HepG2 (cell line): ENCODE data around the gene NDUFA8. TPM values are rescaled to one million over a fixed set of nuclear protein-coding genes. Genes with fewer than 3 reads are reported as not detected.
A peak's percentile ranks its signal among the peaks of the same experiment; 100 is the strongest.

Source experiments
- DMAP1 ChIP-seq: IDR thresholded peaks from 2 replicates; pipeline ENCODE4 v1.6.1; 2016
- DPF2 ChIP-seq: sonication (generic); formaldehyde crosslinking; IDR thresholded peaks from 2 replicates; pipeline ENCODE4 v1.4.0; 2020; ENCODE audit warnings: mild to moderate bottlenecking, low read depth, missing genetic modification reagents, borderline replicate concordance
- ETV5 ChIP-seq: IDR thresholded peaks from 2 replicates; pipeline ENCODE4 v1.6.1; 2018; ENCODE audit warnings: missing biosample characterization, missing genetic modification reagents, inconsistent platforms, borderline replicate concordance
- FOXC1 ChIP-seq: sonication (generic); formaldehyde crosslinking; IDR thresholded peaks from 2 replicates; pipeline ENCODE4 v1.8.0; 2022; ENCODE audit warnings: mild to moderate bottlenecking, missing genetic modification reagents, borderline replicate concordance
- HNRNPL ChIP-seq: fragments of 200-400 bp; formaldehyde crosslinking; IDR thresholded peaks from 2 replicates; pipeline ENCODE4 v1.6.1; 2017; ENCODE audit warnings: mild to moderate bottlenecking, low read depth, low read length
- JARID2 ChIP-seq: sonication (generic); formaldehyde crosslinking; IDR thresholded peaks from 2 replicates; pipeline ENCODE4 v1.8.1; 2023; ENCODE audit warnings: missing genetic modification reagents, inconsistent platforms; ENCODE audit not compliant: insufficient replicate concordance
- JUNB ChIP-seq: sonication (generic); formaldehyde crosslinking; IDR thresholded peaks from 2 replicates; pipeline ENCODE4 v1.8.0; 2022; ENCODE audit warnings: missing genetic modification reagents, mild to moderate bottlenecking, borderline replicate concordance
- NFKB2 ChIP-seq: sonication (generic); formaldehyde crosslinking; IDR thresholded peaks from 2 replicates; pipeline ENCODE4 v1.4.0; 2020; ENCODE audit warnings: missing genetic modification reagents, borderline replicate concordance
- PAXIP1 ChIP-seq: sonication (generic); formaldehyde crosslinking; conservative IDR thresholded peaks from 2 replicates; pipeline ENCODE4 v1.4.0; 2020; ENCODE audit warnings: mild to moderate bottlenecking, missing genetic modification reagents, moderate library complexity
- SOX13 ChIP-seq, 3 experiments: fragments of 450-650 bp in 1 of 3; sonication (generic) in 1 of 3; formaldehyde crosslinking in 1 of 3; IDR thresholded peaks in 2 of 3; conservative IDR thresholded peaks in 1 of 3; 2 replicates each; pipeline versions ENCODE4 v1.5.0 to v1.6.1; 2016 to 2020; ENCODE audit warnings: antibody characterized with exemption in 1 of 3, mild to moderate bottlenecking in 1 of 3, missing compliant biosample characterization in 1 of 3, missing genetic modification reagents in 1 of 3, moderate library complexity in 1 of 3
- SPEN ChIP-seq: sonication (generic); formaldehyde crosslinking; IDR thresholded peaks from 2 replicates; pipeline ENCODE4 v1.5.1; 2020; ENCODE audit warnings: low read depth, mild to moderate bottlenecking, missing genetic modification reagents
- TGIF2 ChIP-seq: IDR thresholded peaks from 2 replicates; pipeline ENCODE4 v1.6.1; 2016; ENCODE audit warnings: control low read depth, missing compliant biosample characterization
- ZBTB7A ChIP-seq: sonication (generic); formaldehyde crosslinking; IDR thresholded peaks from 2 replicates; pipeline ENCODE4 v1.8.0; 2022; ENCODE audit warnings: mild to moderate bottlenecking, missing genetic modification reagents
- ZFP37 ChIP-seq: sonication (generic); formaldehyde crosslinking; IDR thresholded peaks from 2 replicates; pipeline ENCODE4 v1.4.0; 2020; ENCODE audit warnings: missing genetic modification reagents, borderline replicate concordance
- ZNF33A ChIP-seq: sonication (generic); formaldehyde crosslinking; IDR thresholded peaks from 2 replicates; pipeline ENCODE4 v1.5.1; 2020; ENCODE audit warnings: missing genetic modification reagents, mild to moderate bottlenecking, moderate library complexity, borderline replicate concordance
- ZNF34 ChIP-seq: sonication (generic); formaldehyde crosslinking; IDR thresholded peaks from 2 replicates; pipeline ENCODE4 v1.4.0; 2020; ENCODE audit warnings: mild to moderate bottlenecking, missing genetic modification reagents, borderline replicate concordance
- ZNF547 ChIP-seq: sonication (generic); formaldehyde crosslinking; IDR thresholded peaks from 2 replicates; pipeline ENCODE4 v1.5.1; 2020; ENCODE audit warnings: mild to moderate bottlenecking, missing genetic modification reagents
- ZNF598 ChIP-seq: sonication (generic); formaldehyde crosslinking; IDR thresholded peaks from 2 replicates; pipeline ENCODE4 v1.5.1; 2020; ENCODE audit warnings: mild to moderate bottlenecking, missing genetic modification reagents, borderline replicate concordance
- ZNF768 ChIP-seq: sonication (generic); formaldehyde crosslinking; IDR thresholded peaks from 2 replicates; pipeline ENCODE4 v1.4.0; 2020; ENCODE audit warnings: missing genetic modification reagents
- polyA plus RNA-seq, 8 experiments: library from polyadenylated mRNA; depleted of rRNA in 3 of 8; stranded (reverse) in 7 of 8; unstranded in 1 of 8; fragments of >200 nt; fragmentation: Illumina TruSeq in 4 of 8; extraction: Trizol in 4 of 8; gene quantifications; 2 replicates each; pipeline versions ENCODE4 v1.2.1 to v1.2.3, GENCODE V29; 2011 to 2016; ENCODE audit warnings: low read depth in 4 of 8, missing spikeins in 1 of 8, mixed read lengths in 1 of 8; ENCODE audit not compliant: insufficient read depth in 1 of 8
- total RNA-seq, 5 experiments: library from RNA; depleted of rRNA; stranded (reverse); fragments of >200 nt; fragmentation: Illumina TruSeq; extraction: Trizol; gene quantifications; 2 replicates each; pipeline ENCODE4 v1.2.3, GENCODE V29; 2016; ENCODE audit warnings: low read depth in 1 of 5
- TF ChIP-seq, protein P1 (sequence below): sonication (generic); formaldehyde crosslinking; IDR thresholded peaks from 2 replicates; pipeline ENCODE4 v1.5.0; 2020; ENCODE audit warnings: missing genetic modification reagents, mild to moderate bottlenecking, borderline replicate concordance
- TF ChIP-seq, protein P2 (sequence below): sonication (generic); formaldehyde crosslinking; conservative IDR thresholded peaks from 2 replicates; pipeline ENCODE4 v1.8.1; 2023; ENCODE audit warnings: missing genetic modification reagents

NDUFA8 gene
- total and polyA plus RNA-seq, 2 of the 13 experiments (the other 11 are each of a cell fraction or from before 2014, with no cell fraction given): 68.6 to 71.7 TPM

- TF ChIP-seq PAXIP1 (CRISPR knock-in tag): 0 out of 2 replicates have a peak, but pooled peaks have one; percentile 6
- TF ChIP-seq SPEN (CRISPR knock-in tag): 0 out of 2 replicates have a peak, but pooled peaks have one; percentile 30
- no peak for TF ChIP-seq ZNF34 (CRISPR knock-in tag)
- TF ChIP-seq ZNF33A (CRISPR knock-in tag): no peak
- TF ChIP-seq SOX13 (IDR thresholded peaks at IDR 0.05): no peak
- TF ChIP-seq SOX13 (CRISPR knock-in tag; conservative IDR thresholded peaks at IDR 0.05 in 1 of 2, IDR thresholded peaks at IDR 0.05 in 1 of 2): no peak
- TF ChIP-seq JUNB (CRISPR knock-in tag): peak; percentile 13; the same call in 1 of the 2 replicates
- TF ChIP-seq FOXC1 (CRISPR knock-in tag): peak; percentile 46; the same call in 1 of the 2 replicates
- TF ChIP-seq NFKB2 (CRISPR knock-in tag): peak; percentile 21; the same call in 1 of the 2 replicates
- TF ChIP-seq, protein P1, sequence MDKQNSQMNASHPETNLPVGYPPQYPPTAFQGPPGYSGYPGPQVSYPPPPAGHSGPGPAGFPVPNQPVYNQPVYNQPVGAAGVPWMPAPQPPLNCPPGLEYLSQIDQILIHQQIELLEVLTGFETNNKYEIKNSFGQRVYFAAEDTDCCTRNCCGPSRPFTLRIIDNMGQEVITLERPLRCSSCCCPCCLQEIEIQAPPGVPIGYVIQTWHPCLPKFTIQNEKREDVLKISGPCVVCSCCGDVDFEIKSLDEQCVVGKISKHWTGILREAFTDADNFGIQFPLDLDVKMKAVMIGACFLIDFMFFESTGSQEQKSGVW: no peak
- 0 out of 2 replicates have a peak, but pooled peaks have one; percentile 57 for TF ChIP-seq ZFP37 (CRISPR knock-in tag)
- 0 out of 2 replicates have a peak, but pooled peaks have one; percentile 9 for TF ChIP-seq DPF2 (CRISPR knock-in tag)
- TF ChIP-seq TGIF2 (CRISPR knock-in tag): 0 out of 2 replicates have a peak, but pooled peaks have one; percentile 22
- 0 out of 2 replicates have a peak, but pooled peaks have one; percentile 50 for TF ChIP-seq HNRNPL
- peak; percentile 79; the same call in 1 of the 2 replicates for TF ChIP-seq ZNF547
- 0 out of 2 replicates have a peak, but pooled peaks have one; percentile 29 for TF ChIP-seq ZBTB7A (CRISPR knock-in tag)
- peak; percentile 81 for TF ChIP-seq JARID2 (CRISPR knock-in tag)
- TF ChIP-seq, protein P2, sequence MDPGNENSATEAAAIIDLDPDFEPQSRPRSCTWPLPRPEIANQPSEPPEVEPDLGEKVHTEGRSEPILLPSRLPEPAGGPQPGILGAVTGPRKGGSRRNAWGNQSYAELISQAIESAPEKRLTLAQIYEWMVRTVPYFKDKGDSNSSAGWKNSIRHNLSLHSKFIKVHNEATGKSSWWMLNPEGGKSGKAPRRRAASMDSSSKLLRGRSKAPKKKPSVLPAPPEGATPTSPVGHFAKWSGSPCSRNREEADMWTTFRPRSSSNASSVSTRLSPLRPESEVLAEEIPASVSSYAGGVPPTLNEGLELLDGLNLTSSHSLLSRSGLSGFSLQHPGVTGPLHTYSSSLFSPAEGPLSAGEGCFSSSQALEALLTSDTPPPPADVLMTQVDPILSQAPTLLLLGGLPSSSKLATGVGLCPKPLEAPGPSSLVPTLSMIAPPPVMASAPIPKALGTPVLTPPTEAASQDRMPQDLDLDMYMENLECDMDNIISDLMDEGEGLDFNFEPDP (CRISPR knock-in tag): no peak
- TF ChIP-seq ZNF768: 0 out of 2 replicates have a peak, but pooled peaks have one; percentile 64
- TF ChIP-seq ZNF598: peak; percentile 69; the same call in 1 of the 2 replicates
- peak; percentile 20; the same call in 1 of the 2 replicates for TF ChIP-seq DMAP1
- peak; percentile 54; the same call in 1 of the 2 replicates for TF ChIP-seq ETV5 (CRISPR knock-in tag)
Measured at GRCh38 chr9:122125509-122126330, 33.9 kb downstream of the NDUFA8 start (continued).
